ENCODE data around the gene CELA2A.
"Not testable (repeated sequence)": the region's sequence is repeated elsewhere in the genome, so short reads cannot be mapped to it uniquely, and the experiment has no call there.

CELA2A gene

GRCh38 chr1:15500184-15501178 lies 43.9 kb downstream of the CELA2A start:
- DNase-seq (ENCODE audit: low read depth in 3 of 3), result no peak

- DNase-seq (ENCODE audit: low read depth in 3 of 3), result peak in 1 of 3 experiments; percentile 59
Observed at GRCh38 chr1:15501208-15502032, 44.9 kb downstream of the CELA2A start.

GRCh38 chr1:15504436-15504835 lies 47.9 kb downstream of the CELA2A start:
- no peak for DNase-seq (ENCODE audit: low read depth in 3 of 3)

GRCh38 chr1:15506831-15507230 lies 50.3 kb downstream of the CELA2A start:
- DNase-seq (ENCODE audit: low read depth in 3 of 3), result no peak

GRCh38 chr1:15507278-15507677 lies 50.7 kb downstream of the CELA2A start:
- no peak for DNase-seq (ENCODE audit: low read depth in 3 of 3)

- no peak for DNase-seq (ENCODE audit: low read depth in 3 of 3)
Observed at GRCh38 chr1:15508700-15509487, 52.4 kb downstream of the CELA2A start.

- DNase-seq (ENCODE audit: low read depth in 3 of 3), result no peak
Observed at GRCh38 chr1:15509586-15509985, 53.1 kb downstream of the CELA2A start.

- DNase-seq (ENCODE audit: low read depth in 3 of 3), result no peak
Observed at GRCh38 chr1:15510611-15511405, 54.3 kb downstream of the CELA2A start.

- DNase-seq (ENCODE audit: low read depth in 3 of 3), result no peak
Observed at GRCh38 chr1:15513192-15513591, 56.7 kb downstream of the CELA2A start.

- DNase-seq (ENCODE audit: low read depth in 3 of 3), result no peak
Observed at GRCh38 chr1:15513919-15514318, 57.4 kb downstream of the CELA2A start.

GRCh38 chr1:15514557-15514956 lies 58.0 kb downstream of the CELA2A start:
- not testable (repeated sequence) for DNase-seq (ENCODE audit: low read depth in 3 of 3)

- no peak for DNase-seq (ENCODE audit: low read depth in 3 of 3)
Observed at GRCh38 chr1:15515022-15515663, 58.6 kb downstream of the CELA2A start.

GRCh38 chr1:15519625-15520024 lies 63.1 kb downstream of the CELA2A start:
- DNase-seq (ENCODE audit: low read depth in 3 of 3), result no peak

GRCh38 chr1:15521206-15521906 lies 64.8 kb downstream of the CELA2A start:
- not testable (repeated sequence) for DNase-seq (ENCODE audit: low read depth in 3 of 3)
